Esophagus squamous epithelium (tissue), 5 donors: ENCODE data around the gene CLASP2. TPM values are rescaled to one million over a fixed set of nuclear protein-coding genes. Genes with fewer than 3 reads are reported as not detected.

Source experiments
- DNase-seq: peaks from one replicate; lab custom pipeline; 2025; lab: John Stamatoyannopoulos, UW
- H3K27ac ChIP-seq, 4 donors: fragments of 200-600 bp; sonication (generic); one replicate each; pipeline ENCODE4 v1.5.1; 2016 to 2019; ENCODE audit warnings: mild to moderate bottlenecking in 1 of 4
- H3K27me3 ChIP-seq, 4 donors: fragments of 200-600 bp; sonication (generic); 1 replicate in 3 of 4; 2 replicates in 1 of 4; pipeline versions ENCODE4 v1.5.1 to v1.6.0; 2017 to 2021; ENCODE audit warnings: antibody characterized with exemption in 1 of 4
- H3K36me3 ChIP-seq, 3 donors: fragments of 200-600 bp; sonication (generic); one replicate each; pipeline ENCODE4 v1.5.1; 2016 to 2019
- H3K4me1 ChIP-seq, 3 donors: fragments of 200-600 bp; sonication (generic); one replicate each; pipeline ENCODE4 v1.5.1; 2017 to 2019
- H3K4me3 ChIP-seq, 4 donors: fragments of 200-600 bp; sonication (generic); 1 replicate in 3 of 4; 2 replicates in 1 of 4; pipeline ENCODE4 v1.5.1; 2016 to 2019; ENCODE audit warnings: mild to moderate bottlenecking in 2 of 4, moderate library complexity in 1 of 4
- H3K9me3 ChIP-seq, 3 donors: fragments of 200-600 bp; sonication (generic); one replicate each; pipeline ENCODE4 v1.5.1; 2016 to 2019
- POLR2A ChIP-seq, 4 donors: fragments of 450-650 bp; IDR thresholded peaks; one replicate each; pipeline ENCODE4 v1.6.1; 2017; ENCODE audit warnings: antibody characterized with exemption in 4 of 4, mild to moderate bottlenecking in 4 of 4, moderate library complexity in 3 of 4
- WGBS, 2 donors: methylation state at CpG; one replicate each; pipeline ENCODE4 v1.1.5; 2018; 5-methylcytosine and 5-hydroxymethylcytosine counted together
- intact Hi-C: fragments of 100-400 bp; cut with DNase I; formaldehyde crosslinking; loops from one replicate; pipeline ENCODE4 v1.15.0; 2022
- total RNA-seq, 4 donors: library from RNA; depleted of rRNA; stranded (reverse); fragments of >200 nt; gene quantifications; one replicate each; pipeline ENCODE4 v1.1.0, GENCODE V29; 2016
- TF ChIP-seq, protein P1 (sequence below), 6 experiments: fragments of 450-650 bp in 4 of 6; fragments of 200-600 bp in 2 of 6; sonication (generic) in 2 of 6; IDR thresholded peaks; one replicate each; pipeline ENCODE4 v1.5.1; 2016 to 2019; ENCODE audit warnings: antibody characterized with exemption in 6 of 6, mild to moderate bottlenecking in 4 of 6, moderate library complexity in 4 of 6
- donor health status: DM: yes; HTN: yes; CAD: no.

CLASP2 gene
- total RNA-seq, 4 donors from 2014 or later = 16.7 to 49.4 (median 32.1) TPM

- H3K27ac ChIP-seq = no peak overlapping the region
- DNase-seq = no peak
- peaks cover 0 to 69% (median 0%) of the 10 kb centered on the region in 3 donors for H3K36me3 ChIP-seq
- no peaks in the 10 kb centered on the region for H3K9me3 ChIP-seq
- 75 to 92% methylated on average over 1 of the region's 1 CpG for WGBS, 2 donors
- no peaks in the 10 kb centered on the region for H3K27me3 ChIP-seq
- peaks cover 0 to 5% (median 0%) of the 10 kb centered on the region in 3 donors for H3K4me1 ChIP-seq
- TF ChIP-seq, protein P1, sequence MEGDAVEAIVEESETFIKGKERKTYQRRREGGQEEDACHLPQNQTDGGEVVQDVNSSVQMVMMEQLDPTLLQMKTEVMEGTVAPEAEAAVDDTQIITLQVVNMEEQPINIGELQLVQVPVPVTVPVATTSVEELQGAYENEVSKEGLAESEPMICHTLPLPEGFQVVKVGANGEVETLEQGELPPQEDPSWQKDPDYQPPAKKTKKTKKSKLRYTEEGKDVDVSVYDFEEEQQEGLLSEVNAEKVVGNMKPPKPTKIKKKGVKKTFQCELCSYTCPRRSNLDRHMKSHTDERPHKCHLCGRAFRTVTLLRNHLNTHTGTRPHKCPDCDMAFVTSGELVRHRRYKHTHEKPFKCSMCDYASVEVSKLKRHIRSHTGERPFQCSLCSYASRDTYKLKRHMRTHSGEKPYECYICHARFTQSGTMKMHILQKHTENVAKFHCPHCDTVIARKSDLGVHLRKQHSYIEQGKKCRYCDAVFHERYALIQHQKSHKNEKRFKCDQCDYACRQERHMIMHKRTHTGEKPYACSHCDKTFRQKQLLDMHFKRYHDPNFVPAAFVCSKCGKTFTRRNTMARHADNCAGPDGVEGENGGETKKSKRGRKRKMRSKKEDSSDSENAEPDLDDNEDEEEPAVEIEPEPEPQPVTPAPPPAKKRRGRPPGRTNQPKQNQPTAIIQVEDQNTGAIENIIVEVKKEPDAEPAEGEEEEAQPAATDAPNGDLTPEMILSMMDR (IDR thresholded peaks at IDR 0.05) = no peak
- no peak overlapping the region for H3K4me3 ChIP-seq
- intact Hi-C loops = no loop called here
Observed at GRCh38 chr3:33579178-33579510, 138.9 kb downstream of the CLASP2 start.

DNA sequence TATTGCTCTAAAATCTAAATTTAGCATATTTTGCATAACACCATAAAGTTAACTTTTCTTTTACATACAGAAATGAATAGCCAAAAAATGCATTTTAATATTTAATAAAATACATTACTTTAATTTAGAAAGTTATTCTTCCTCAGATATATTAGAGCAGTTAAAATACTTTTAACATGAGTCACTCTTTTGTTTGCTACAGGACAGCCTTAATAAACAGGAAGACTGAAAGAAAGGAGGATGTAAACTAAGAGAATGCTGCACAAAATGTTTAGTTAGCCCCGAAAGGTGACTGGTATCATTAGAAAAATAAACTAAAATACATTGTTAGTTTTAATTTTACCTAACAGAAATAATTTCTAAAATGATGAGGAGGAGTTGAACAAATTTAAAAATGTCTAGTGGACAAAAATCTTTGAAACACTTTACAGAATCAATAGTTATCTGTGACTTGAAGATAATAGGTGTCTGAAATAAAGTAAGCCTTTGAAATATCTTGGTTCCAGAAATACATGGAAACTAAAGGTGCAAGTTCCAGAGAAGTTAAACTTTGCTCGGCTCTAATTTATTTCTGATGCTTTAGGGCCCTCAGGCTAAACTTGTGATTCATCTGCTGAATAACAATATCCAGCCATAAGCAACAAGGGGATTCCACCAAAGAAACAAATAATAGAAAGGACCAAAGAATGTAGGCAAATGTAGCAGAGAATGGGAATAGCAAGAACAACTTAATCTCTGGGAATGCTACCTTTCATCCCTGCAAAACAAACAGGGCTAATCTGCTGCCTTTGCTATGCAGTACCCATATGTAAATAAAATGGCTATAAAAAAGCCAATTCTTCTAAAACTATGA, 139.5 kb downstream of the CLASP2 start:
- Histone ChIP-seq H3K27ac (no peak overlapping the region), H3K27me3 (no peaks in the 10 kb centered on the region), H3K4me3 (no peak overlapping the region), H3K36me3 (peaks cover 0 to 69% (median 0%) of the 10 kb centered on the region in 3 donors), H3K4me1 (peaks cover 0 to 5% (median 0%) of the 10 kb centered on the region in 3 donors), H3K9me3 (no peaks in the 10 kb centered on the region)
- 57 to 58% methylated on average over 2 of the region's 2 CpGs for WGBS, 2 donors
- intact Hi-C loops = no loop called here
- TF ChIP-seq, protein P1 (IDR thresholded peaks at IDR 0.05) = no peak
- TF ChIP-seq POLR2A (IDR thresholded peaks at IDR 0.05) = no peak
- DNase-seq = no peak

DNA sequence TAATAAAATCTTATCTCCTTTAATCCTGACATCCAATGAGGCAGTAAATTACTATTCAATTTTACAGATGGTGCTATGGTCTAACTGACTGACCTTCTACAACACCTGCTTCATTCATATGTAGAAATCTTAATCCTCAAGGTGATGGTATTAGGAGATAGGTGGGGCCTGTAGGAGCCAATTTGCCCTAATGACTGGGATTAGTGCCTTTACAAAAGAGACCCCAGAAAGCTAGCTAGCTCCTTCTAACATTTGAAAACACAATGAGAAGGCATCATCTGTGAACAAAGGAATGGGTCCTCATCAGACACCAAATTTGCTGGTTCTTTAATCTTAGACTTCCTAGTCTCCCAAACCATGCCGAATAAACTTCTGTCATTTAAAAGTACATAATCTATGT, 140.5 kb downstream of the CLASP2 start:
- no peak overlapping the region for H3K4me3 ChIP-seq
- TF ChIP-seq, protein P1 (IDR thresholded peaks at IDR 0.05) = no peak
- TF ChIP-seq POLR2A (IDR thresholded peaks at IDR 0.05) = no peak
- peaks cover 0 to 70% (median 0%) of the 10 kb centered on the region in 3 donors for H3K36me3 ChIP-seq

DNA sequence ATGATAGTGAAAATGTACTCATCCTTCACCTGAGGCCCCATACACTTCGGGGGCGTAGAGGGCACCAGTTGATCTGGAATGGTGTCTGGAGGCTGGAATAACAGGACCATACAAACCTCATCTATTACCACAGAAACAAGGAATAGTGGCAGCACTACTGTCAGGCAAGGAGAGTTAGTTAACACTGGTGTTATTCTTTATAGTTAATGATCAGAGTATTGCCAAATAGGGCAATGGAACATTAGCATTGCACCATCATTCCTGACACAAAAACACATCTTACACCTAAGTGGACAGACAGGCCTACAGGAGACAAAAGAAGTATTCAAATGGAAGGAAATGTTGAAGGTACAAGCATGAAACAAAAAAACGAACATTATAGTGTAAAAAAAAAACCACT, 140.9 kb downstream of the CLASP2 start:
- no peak for TF ChIP-seq POLR2A (IDR thresholded peaks at IDR 0.05)
- TF ChIP-seq, protein P1 (IDR thresholded peaks at IDR 0.05) = no peak
- Histone ChIP-seq H3K9me3 (no peaks in the 10 kb centered on the region), H3K27me3 (no peaks in the 10 kb centered on the region), H3K27ac (no peak overlapping the region), H3K4me3 (no peak overlapping the region), H3K36me3 (peaks cover 0 to 70% (median 0%) of the 10 kb centered on the region in 3 donors), H3K4me1 (peaks cover 0 to 5% (median 0%) of the 10 kb centered on the region in 3 donors)
- DNase-seq = no peak
- intact Hi-C loops = no loop called here
- 89 to 91% methylated on average over 3 of the region's 3 CpGs for WGBS, 2 donors

More for the DNA sequence above, 140.5 kb downstream of the CLASP2 start:
- no peaks in the 10 kb centered on the region for H3K9me3 ChIP-seq
- intact Hi-C loops = no loop called here
- WGBS, 2 donors = 83 to 94% methylated on average over 1 of the region's 1 CpG
- H3K27me3 ChIP-seq = no peaks in the 10 kb centered on the region
- DNase-seq = no peak
- no peak overlapping the region for H3K27ac ChIP-seq
- peaks cover 0 to 5% (median 0%) of the 10 kb centered on the region in 3 donors for H3K4me1 ChIP-seq

DNA sequence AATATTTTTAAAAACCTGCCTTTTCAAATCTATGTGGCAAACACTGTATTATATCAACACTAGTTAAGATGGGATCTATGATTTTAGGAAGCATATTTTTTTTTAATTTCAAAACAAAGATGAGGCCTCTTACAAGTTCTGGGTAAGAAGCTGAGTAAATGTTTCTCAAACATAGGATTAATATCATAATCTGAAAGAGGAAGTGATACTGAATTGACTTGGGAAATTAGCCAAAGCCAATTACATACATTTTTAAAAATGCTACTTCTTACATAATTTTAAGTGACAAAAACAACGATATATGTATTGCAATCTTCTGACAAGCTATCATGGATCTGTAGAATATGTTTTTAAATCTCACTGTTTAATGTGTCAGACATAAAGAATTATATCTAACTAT, 142.7 kb downstream of the CLASP2 start:
- Histone ChIP-seq H3K36me3 (peaks cover 0 to 67% (median 0%) of the 10 kb centered on the region in 3 donors), H3K27ac (no peak overlapping the region), H3K9me3 (no peaks in the 10 kb centered on the region), H3K4me1 (peaks cover 0 to 5% (median 0%) of the 10 kb centered on the region in 3 donors), H3K27me3 (no peaks in the 10 kb centered on the region), H3K4me3 (no peak overlapping the region)
- 68 to 81% methylated on average over 1 of the region's 1 CpG for WGBS, 2 donors
- intact Hi-C loops = no loop called here
- TF ChIP-seq, protein P1 (IDR thresholded peaks at IDR 0.05) = no peak
- TF ChIP-seq POLR2A (IDR thresholded peaks at IDR 0.05) = no peak
- no peak for DNase-seq
